T follicular helper cell (primary cell): Measurements from ENCODE around the gene IL17RC.
"Not testable (repeated sequence)": the region's sequence is repeated elsewhere in the genome, so short reads cannot be mapped to it uniquely, and the experiment has no call there.

Source experiments
- DNase-seq: peaks from one replicate; pipeline ENCODE4 v3.0.0-alpha.2; 2020; ENCODE audit warnings: low read depth

Gene IL17RC

GRCh38 chr3:9915254-9916141 lies 1.4 kb upstream of the IL17RC start:
- DNase-seq: no peak

GRCh38 chr3:9916346-9916733 lies 558 bp upstream of the IL17RC start:
- no peak for DNase-seq

- no peak for DNase-seq
Measured at GRCh38 chr3:9917820-9918219, 922 bp downstream of the IL17RC start.

GRCh38 chr3:9918261-9919038 lies 1.6 kb downstream of the IL17RC start:
- no peak for DNase-seq

- no peak for DNase-seq
Measured at GRCh38 chr3:9928158-9928557, 11.3 kb downstream of the IL17RC start.

GRCh38 chr3:9930804-9931418 lies 14.0 kb downstream of the IL17RC start:
- DNase-seq: no peak

- DNase-seq: no peak
Measured at GRCh38 chr3:9932535-9932842, 15.6 kb downstream of the IL17RC start.

- peak; percentile 79 for DNase-seq
Measured at GRCh38 chr3:9932843-9933560, 16.1 kb downstream of the IL17RC start.

GRCh38 chr3:9933561-9934234 lies 16.8 kb downstream of the IL17RC start, which contains the start of gene CRELD1:
TSS of gene CRELD1 (plus strand) at chr3:9933834. CDS start at chr3:9934439, 605 bp downstream.
- peak; percentile 96 for DNase-seq

- DNase-seq: peak; percentile 28
Measured at GRCh38 chr3:9934235-9934621, 17.3 kb downstream of the IL17RC start.

GRCh38 chr3:9934993-9935392 lies 18.1 kb downstream of the IL17RC start:
- no peak for DNase-seq

- no peak for DNase-seq
Measured at GRCh38 chr3:9935966-9936510, 19.1 kb downstream of the IL17RC start.

GRCh38 chr3:9937486-9938238 lies 20.8 kb downstream of the IL17RC start:
- no peak for DNase-seq

- no peak for DNase-seq
Measured at GRCh38 chr3:9938966-9939365, 22.1 kb downstream of the IL17RC start.

GRCh38 chr3:9939906-9940305 lies 23.0 kb downstream of the IL17RC start:
- DNase-seq: not testable (repeated sequence)

GRCh38 chr3:9940746-9941145 lies 23.8 kb downstream of the IL17RC start:
- DNase-seq: no peak

GRCh38 chr3:9942164-9942563 lies 25.3 kb downstream of the IL17RC start:
- DNase-seq: no peak

GRCh38 chr3:9942934-9943690 lies 26.2 kb downstream of the IL17RC start:
- no peak for DNase-seq

GRCh38 chr3:9944271-9944670 lies 27.4 kb downstream of the IL17RC start:
- DNase-seq: no peak

- no peak for DNase-seq
Measured at GRCh38 chr3:9945358-9945757, 28.5 kb downstream of the IL17RC start.
